Fibroblast of mammary gland (primary cell): ENCODE measurements around the gene SLC2A4RG.

Experiments
- DNase-seq: peaks from one replicate; pipeline ENCODE4 v3.0.0-alpha.2; 2010; ENCODE audit warnings: low read depth
- H3K4me3 ChIP-seq: 2 replicates; pipeline ENCODE4 v1.5.1; 2011; ENCODE audit warnings: low read depth, mild to moderate bottlenecking, low read length, moderate library complexity; ENCODE audit not compliant: control insufficient read depth
- TF ChIP-seq, protein P1 (sequence below): conservative IDR thresholded peaks from 2 replicates; pipeline ENCODE4 v1.5.1; 2011; ENCODE audit warnings: low read depth, low read length, inconsistent platforms; ENCODE audit not compliant: control insufficient read depth, insufficient read depth

The SLC2A4RG gene

DNA sequence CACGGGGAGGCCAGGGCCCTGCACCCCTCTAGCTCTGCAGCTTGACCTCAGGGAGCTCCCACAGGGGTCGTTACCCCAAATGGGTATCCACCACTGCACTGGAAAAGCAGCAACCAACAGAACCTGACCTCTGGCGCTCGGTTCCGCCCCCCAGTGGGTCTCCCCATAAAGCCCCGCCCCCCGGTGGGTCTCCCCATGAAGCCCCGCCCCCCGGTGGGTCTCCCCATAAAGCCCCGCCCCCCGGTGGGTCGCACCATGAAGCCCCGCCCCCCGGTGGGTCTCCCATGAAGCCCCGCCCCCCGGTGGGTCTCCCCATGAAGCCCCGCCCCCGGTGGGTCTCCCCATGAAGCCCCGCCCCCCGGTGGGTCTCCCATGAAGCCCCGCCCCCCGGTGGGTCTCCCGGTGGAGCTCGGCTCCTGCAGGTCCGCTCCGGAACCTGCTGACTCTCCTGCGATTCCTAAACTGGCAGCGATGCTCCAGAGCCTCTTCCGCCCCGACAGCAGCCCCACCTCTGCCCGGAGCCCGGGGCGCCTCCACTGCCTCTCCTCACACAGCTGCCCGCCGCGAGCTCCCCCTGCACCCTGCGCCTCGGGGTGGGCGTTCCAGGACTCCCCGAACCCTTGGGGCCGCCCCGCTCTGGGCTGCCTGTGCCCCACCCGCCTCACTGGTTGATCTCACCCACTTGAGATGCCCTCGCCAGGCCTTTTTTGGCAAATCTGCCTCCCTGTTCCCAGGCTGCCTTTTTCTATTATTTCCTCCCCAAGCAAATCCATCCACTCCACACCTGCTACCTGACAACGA lies 12.1 kb downstream of the SLC2A4RG start:
- H3K4me3 ChIP-seq = no peak overlapping the region
- no peak for DNase-seq
- TF ChIP-seq, protein P1, sequence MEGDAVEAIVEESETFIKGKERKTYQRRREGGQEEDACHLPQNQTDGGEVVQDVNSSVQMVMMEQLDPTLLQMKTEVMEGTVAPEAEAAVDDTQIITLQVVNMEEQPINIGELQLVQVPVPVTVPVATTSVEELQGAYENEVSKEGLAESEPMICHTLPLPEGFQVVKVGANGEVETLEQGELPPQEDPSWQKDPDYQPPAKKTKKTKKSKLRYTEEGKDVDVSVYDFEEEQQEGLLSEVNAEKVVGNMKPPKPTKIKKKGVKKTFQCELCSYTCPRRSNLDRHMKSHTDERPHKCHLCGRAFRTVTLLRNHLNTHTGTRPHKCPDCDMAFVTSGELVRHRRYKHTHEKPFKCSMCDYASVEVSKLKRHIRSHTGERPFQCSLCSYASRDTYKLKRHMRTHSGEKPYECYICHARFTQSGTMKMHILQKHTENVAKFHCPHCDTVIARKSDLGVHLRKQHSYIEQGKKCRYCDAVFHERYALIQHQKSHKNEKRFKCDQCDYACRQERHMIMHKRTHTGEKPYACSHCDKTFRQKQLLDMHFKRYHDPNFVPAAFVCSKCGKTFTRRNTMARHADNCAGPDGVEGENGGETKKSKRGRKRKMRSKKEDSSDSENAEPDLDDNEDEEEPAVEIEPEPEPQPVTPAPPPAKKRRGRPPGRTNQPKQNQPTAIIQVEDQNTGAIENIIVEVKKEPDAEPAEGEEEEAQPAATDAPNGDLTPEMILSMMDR = no peak

DNA sequence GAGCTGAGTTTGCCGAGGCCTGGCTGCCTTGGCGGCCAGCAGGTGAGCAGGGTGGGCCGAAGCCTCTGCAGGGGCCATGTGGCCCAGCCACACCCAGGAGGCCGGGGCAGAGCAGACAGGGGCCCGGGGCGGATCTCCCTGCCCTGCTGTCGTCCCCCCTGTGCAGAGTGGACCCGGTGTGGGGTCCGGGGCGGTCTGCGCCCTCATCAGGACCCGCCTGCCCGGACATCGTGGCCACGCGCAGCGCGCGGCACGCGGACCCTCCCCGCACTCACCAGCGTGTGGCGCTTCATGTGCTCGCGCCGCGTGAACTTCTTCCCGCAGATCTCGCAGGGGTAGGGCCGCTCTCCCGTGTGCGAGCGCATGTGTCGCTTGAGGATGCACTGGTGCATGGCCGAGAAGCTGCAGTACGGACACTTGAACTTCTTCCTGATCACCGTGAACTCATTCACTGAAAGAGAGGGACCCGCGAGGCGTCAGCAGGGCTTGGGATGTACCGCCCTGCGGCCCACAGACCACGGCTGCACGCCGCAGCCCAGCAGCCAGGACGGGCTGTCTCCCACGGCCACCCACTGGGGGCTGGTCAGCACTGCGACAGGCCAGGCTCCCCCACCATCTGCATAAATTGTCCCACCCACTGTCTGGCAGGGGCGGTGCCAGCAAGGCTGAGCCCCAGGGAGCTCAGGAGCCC lies 13.0 kb downstream of the SLC2A4RG start:
- TF ChIP-seq, protein P1 = no peak
- no peak for DNase-seq
- no peak overlapping the region for H3K4me3 ChIP-seq

DNA sequence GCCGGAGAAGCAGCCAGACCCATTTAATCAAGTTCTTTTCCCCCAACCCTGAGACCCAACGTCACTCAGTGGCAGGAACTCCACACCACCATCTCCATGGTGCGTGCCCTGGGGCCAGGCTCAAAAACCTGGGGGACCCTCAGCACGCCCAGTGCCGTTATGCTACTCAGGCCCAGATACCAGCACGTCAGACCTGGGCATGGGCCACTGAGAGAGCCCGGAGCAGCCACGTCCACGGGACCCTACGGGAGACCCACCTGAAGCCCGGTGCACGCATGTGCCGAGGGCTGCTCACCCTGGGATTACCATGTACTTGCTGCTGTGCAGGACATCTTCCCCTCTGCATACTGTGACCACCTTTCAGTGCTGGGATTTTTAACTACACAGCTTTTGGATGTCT lies 13.8 kb downstream of the SLC2A4RG start:
- H3K4me3 ChIP-seq = no peak overlapping the region
- TF ChIP-seq, protein P1 = no peak
- no peak for DNase-seq

DNA sequence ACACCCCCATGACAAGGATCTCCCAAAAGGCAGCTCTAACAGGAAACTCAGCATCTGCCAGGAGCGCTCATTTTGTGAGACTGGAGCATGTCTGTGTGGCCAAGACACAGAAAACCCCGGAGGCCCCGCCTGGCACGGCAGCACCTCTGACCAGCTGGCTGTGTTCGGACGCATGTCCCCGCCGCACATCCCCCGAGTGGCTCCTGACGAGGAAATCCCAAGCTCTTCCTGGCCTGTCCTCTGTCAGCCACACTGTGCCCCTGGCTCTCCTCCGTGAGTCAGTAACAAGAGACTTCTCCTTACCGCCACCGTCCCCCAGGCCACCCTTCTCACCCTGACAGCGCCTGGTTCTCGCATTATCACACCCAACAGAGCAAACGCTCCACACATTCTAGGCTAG lies 14.4 kb downstream of the SLC2A4RG start:
- no peak for DNase-seq
- H3K4me3 ChIP-seq = no peak overlapping the region
- TF ChIP-seq, protein P1 = no peak

DNA sequence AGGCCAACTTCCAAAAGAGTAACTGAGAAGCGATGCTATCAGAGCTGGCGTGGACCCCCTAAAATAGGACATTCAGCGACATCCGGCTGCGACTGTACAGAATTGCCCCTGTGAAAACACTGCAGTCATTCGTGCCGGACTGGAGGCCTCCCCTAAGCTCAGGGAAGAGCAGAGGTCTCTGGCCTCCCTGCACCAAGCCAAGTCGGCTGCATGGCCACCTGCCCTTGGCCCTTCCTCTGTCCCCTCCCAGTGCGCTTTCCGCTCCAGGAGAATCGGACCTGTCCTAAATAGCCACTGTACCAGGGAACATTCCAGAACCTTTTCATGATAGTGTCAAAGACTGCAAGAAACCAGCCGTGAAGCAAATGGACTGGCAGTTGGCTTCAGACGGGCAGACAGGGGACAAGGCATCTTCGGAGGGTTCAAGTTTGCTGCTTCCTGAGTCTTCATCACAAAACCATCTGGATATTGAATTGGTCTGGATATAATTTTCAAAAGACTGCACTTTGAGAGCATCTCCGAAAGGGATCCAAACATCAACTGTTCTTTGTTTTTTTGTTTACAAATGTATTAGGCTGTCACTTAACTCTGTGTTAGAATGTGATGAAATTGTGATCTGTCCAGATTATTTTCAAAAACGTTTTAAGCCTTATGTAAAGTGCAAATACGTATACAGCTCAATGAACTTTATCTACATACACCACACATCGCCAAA lies 16.5 kb downstream of the SLC2A4RG start:
- no peak overlapping the region for H3K4me3 ChIP-seq
- TF ChIP-seq, protein P1 = no peak
- no peak for DNase-seq

DNA sequence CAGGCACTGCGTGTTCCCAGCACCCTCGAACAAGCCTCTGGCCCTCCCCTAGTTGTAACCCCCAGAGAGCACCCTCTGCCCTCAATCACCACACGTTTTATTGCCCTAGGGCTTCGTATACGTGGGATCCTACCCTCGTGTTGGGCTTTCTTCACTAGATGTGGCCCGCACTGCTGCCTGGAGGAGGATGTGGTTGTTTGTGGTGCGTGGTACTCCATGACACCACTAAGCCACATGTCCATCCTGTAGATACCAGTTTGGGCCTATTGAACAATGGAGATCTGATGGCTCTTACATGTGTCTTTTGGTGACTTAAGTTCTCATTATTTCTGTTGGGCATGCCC lies 17.0 kb downstream of the SLC2A4RG start:
- DNase-seq = no peak
- TF ChIP-seq, protein P1 = no peak
- no peak overlapping the region for H3K4me3 ChIP-seq
